ENCODE measurements around the gene KCNQ5. TPM values are rescaled to one million over a fixed set of nuclear protein-coding genes. Genes with fewer than 3 reads are reported as not detected.
A peak's percentile ranks its signal among the peaks of the same experiment; 100 is the strongest.

Gene KCNQ5
- total RNA-seq, 6 donors from 2014 or later, result 0.30 to 3.1 (median 0.32) TPM

GRCh38 chr6:73054958-73055357 lies 433.1 kb downstream of the KCNQ5 start:
- no peaks in the 10 kb centered on the region for H3K36me3 ChIP-seq
- no peaks in the 10 kb centered on the region for H3K27me3 ChIP-seq
- no peak for TF ChIP-seq POLR2A (IDR thresholded peaks at IDR 0.05)
- no peak for TF ChIP-seq POLR2AphosphoS5 (IDR thresholded peaks at IDR 0.05)
- no peak for TF ChIP-seq EP300 (IDR thresholded peaks at IDR 0.05)
- no peak for TF ChIP-seq CTCF (IDR thresholded peaks at IDR 0.05)
- no peak overlapping the region for H3K27ac ChIP-seq
- WGBS, 2 donors, result 83 to 85% methylated on average over 6 to 11 of the region's 11 CpGs
- ATAC-seq (ENCODE audit: low FRiP score in 2 of 2) (no peak), DNase-seq (peak in 1 of 2 donors; percentile 30)
- H3K4me1 ChIP-seq, result no peaks in the 10 kb centered on the region
- H3K4me3 ChIP-seq, result no peak overlapping the region
- H3K9me3 ChIP-seq, result no peaks in the 10 kb centered on the region

- Histone ChIP-seq H3K4me3 (no peak overlapping the region), H3K9me3 (no peaks in the 10 kb centered on the region), H3K4me1 (no peaks in the 10 kb centered on the region), H3K36me3 (no peaks in the 10 kb centered on the region), H3K27me3 (no peaks in the 10 kb centered on the region), H3K27ac (no peak overlapping the region)
- TF ChIP-seq CTCF (IDR thresholded peaks at IDR 0.05) (no peak), EP300 (IDR thresholded peaks at IDR 0.05) (no peak), POLR2A (IDR thresholded peaks at IDR 0.05) (no peak)
- DNase-seq, result no peak
- WGBS, 2 donors, result 92 to 94% methylated on average over 3 of the region's 3 CpGs
- ATAC-seq (ENCODE audit: low FRiP score in 2 of 2), result no peak
Observed at GRCh38 chr6:73058736-73059135, 436.9 kb downstream of the KCNQ5 start.

GRCh38 chr6:73062130-73062529 lies 440.3 kb downstream of the KCNQ5 start:
- WGBS, 2 donors, result 50 to 53% methylated on average over 4 of the region's 4 CpGs
- Histone ChIP-seq H3K27me3 (no peaks in the 10 kb centered on the region), H3K9me3 (no peaks in the 10 kb centered on the region), H3K4me3 (no peak overlapping the region), H3K36me3 (no peaks in the 10 kb centered on the region), H3K4me1 (no peaks in the 10 kb centered on the region), H3K27ac (no peak overlapping the region)
- ATAC-seq (ENCODE audit: low FRiP score in 2 of 2) (no peak), DNase-seq (no peak)
- TF ChIP-seq POLR2A (IDR thresholded peaks at IDR 0.05), result no peak
- no peak for TF ChIP-seq CTCF (IDR thresholded peaks at IDR 0.05)
- no peak for TF ChIP-seq POLR2AphosphoS5 (IDR thresholded peaks at IDR 0.05)
- TF ChIP-seq EP300 (IDR thresholded peaks at IDR 0.05), result no peak

- 47 to 51% methylated on average over 2 of the region's 2 CpGs for WGBS, 2 donors
- Histone ChIP-seq H3K27me3 (no peaks in the 10 kb centered on the region), H3K9me3 (no peaks in the 10 kb centered on the region), H3K27ac (no peak overlapping the region), H3K4me1 (no peaks in the 10 kb centered on the region), H3K4me3 (no peak overlapping the region), H3K36me3 (no peaks in the 10 kb centered on the region)
- ATAC-seq (ENCODE audit: low FRiP score in 2 of 2) (no peak), DNase-seq (no peak)
- TF ChIP-seq CTCF (IDR thresholded peaks at IDR 0.05) (no peak), EP300 (IDR thresholded peaks at IDR 0.05) (no peak), POLR2A (IDR thresholded peaks at IDR 0.05) (no peak), POLR2AphosphoS5 (IDR thresholded peaks at IDR 0.05) (no peak)
Observed at GRCh38 chr6:73062837-73063236, 441.0 kb downstream of the KCNQ5 start.

GRCh38 chr6:73064266-73064665 lies 442.4 kb downstream of the KCNQ5 start:
- no peak overlapping the region for H3K4me3 ChIP-seq
- no peaks in the 10 kb centered on the region for H3K36me3 ChIP-seq
- H3K27me3 ChIP-seq, result no peaks in the 10 kb centered on the region
- no peak overlapping the region for H3K27ac ChIP-seq
- DNase-seq, result no peak
- no peaks in the 10 kb centered on the region for H3K4me1 ChIP-seq
- no peaks in the 10 kb centered on the region for H3K9me3 ChIP-seq
- no peak for TF ChIP-seq POLR2AphosphoS5 (IDR thresholded peaks at IDR 0.05)
- no peak for ATAC-seq (ENCODE audit: low FRiP score in 2 of 2)
- WGBS, 2 donors, result 94 to 97% methylated on average over 1 of the region's 1 CpG
